ENCODE measurements around the gene NUCB1. TPM values are rescaled to one million over a fixed set of nuclear protein-coding genes. Genes with fewer than 3 reads are reported as not detected.

NUCB1 gene
- total RNA-seq, 4 donors from 2014 or later: 98.5 to 211 (median 173) TPM

DNA sequence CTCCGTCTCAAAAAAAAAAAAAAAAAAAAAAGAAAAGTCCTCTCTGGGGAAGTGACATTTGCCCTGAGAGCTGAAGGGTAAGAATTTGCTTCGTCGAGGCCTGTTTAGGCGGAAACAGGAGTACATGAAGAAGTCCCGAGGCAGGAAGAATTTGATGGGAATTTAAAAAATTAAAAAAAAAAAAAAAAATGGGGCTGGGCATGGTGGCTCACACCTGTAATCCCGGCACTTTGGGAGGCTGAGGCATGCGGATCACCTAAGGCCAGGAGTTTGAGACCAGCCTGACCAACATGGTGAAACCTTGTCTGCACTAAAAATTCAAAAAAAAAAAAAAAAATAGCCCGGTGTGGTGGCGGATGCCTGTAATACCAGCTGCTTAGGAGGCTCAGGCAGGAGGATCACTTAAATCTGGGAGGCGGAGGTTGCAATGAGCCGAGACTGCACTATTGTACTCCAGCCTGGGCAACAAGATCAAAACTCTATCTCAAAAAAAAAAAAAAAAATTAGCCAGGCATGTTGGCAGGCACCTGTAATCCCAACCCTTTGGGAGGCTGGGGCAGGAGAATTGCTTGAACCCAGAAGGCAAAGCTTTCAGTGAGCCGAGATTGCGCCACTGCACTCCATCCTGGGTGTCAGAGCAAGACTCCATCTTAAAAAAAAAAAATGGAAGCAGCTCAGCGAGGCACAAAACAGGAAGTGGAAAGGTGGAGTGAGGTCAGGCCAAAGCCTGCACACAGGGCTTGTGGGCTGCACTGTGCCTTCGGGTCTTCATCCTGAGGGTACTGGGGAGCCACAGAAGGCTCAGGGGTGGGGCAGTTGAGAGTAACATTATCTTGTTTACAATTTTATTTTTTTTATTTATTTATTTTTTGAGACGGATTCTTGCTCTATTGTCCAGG is 59.5 kb downstream of the NUCB1 start:
- no peak overlapping the region for H3K4me3 ChIP-seq
- intact Hi-C loops (cut with DNase I; ENCODE audit: low total_unique reads): loop anchor here (10.0 kb wide), 2 partner anchors 65 to 315 kb away; partner anchors contain the start of genes CA11 and TULP2
- no peaks in the 10 kb centered on the region for H3K27me3 ChIP-seq
- H3K27ac ChIP-seq: no peak overlapping the region
- TF ChIP-seq, protein P1, sequence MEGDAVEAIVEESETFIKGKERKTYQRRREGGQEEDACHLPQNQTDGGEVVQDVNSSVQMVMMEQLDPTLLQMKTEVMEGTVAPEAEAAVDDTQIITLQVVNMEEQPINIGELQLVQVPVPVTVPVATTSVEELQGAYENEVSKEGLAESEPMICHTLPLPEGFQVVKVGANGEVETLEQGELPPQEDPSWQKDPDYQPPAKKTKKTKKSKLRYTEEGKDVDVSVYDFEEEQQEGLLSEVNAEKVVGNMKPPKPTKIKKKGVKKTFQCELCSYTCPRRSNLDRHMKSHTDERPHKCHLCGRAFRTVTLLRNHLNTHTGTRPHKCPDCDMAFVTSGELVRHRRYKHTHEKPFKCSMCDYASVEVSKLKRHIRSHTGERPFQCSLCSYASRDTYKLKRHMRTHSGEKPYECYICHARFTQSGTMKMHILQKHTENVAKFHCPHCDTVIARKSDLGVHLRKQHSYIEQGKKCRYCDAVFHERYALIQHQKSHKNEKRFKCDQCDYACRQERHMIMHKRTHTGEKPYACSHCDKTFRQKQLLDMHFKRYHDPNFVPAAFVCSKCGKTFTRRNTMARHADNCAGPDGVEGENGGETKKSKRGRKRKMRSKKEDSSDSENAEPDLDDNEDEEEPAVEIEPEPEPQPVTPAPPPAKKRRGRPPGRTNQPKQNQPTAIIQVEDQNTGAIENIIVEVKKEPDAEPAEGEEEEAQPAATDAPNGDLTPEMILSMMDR (IDR thresholded peaks at IDR 0.05): no peak
- TF ChIP-seq POLR2A (IDR thresholded peaks at IDR 0.05): no peak
- H3K9me3 ChIP-seq: no peaks in the 10 kb centered on the region
- H3K4me1 ChIP-seq: peaks cover 0 to 16% of the 10 kb centered on the region in 2 donors
- DNase-seq: no peak
- no peaks in the 10 kb centered on the region for H3K36me3 ChIP-seq

DNA sequence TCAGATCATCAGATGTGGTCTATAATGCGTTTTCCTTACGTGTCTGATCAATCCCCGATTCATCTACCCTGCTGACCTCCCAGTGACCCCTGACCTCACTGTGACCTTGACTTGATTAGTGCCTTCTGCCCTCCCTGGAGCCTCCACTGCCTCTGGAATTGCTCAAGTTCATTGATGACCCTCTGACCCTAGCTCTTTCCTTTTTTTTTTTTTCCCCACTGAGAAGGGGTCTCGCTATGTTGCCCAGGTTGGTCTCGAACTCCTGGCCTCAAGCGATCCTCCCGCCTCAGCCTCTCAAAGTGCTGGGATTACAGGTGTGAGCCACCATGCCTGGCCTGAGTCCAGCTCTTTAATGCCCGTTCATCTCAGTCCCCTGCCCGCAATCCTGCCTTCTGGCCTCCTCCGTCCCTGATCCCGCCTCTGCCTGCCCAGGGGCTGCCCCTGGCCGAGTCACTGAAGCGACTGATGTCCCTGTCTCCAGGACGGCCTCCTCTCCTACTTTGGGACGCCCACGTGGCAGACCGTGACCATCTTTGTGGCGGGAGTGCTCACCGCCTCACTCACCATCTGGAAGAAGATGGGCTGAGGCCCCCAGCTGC is 61.0 kb downstream of the NUCB1 start:
- H3K9me3 ChIP-seq: no peaks in the 10 kb centered on the region
- H3K27ac ChIP-seq: peak overlapping the region in 1 of 2 donors; percentile 99
- no peak overlapping the region for H3K4me3 ChIP-seq
- TF ChIP-seq, protein P1 (IDR thresholded peaks at IDR 0.05): no peak
- TF ChIP-seq POLR2A (IDR thresholded peaks at IDR 0.05): no peak
- no peaks in the 10 kb centered on the region for H3K36me3 ChIP-seq
- DNase-seq: peak in 1 of 2 donors; percentile 33
- H3K27me3 ChIP-seq: no peaks in the 10 kb centered on the region
- intact Hi-C loops (cut with DNase I; ENCODE audit: low total_unique reads): loop anchor here (10.0 kb wide), 1 partner anchor 66 kb away; the partner anchor contains the start of gene TULP2
- H3K4me1 ChIP-seq: peaks cover 0 to 12% of the 10 kb centered on the region in 2 donors

DNA sequence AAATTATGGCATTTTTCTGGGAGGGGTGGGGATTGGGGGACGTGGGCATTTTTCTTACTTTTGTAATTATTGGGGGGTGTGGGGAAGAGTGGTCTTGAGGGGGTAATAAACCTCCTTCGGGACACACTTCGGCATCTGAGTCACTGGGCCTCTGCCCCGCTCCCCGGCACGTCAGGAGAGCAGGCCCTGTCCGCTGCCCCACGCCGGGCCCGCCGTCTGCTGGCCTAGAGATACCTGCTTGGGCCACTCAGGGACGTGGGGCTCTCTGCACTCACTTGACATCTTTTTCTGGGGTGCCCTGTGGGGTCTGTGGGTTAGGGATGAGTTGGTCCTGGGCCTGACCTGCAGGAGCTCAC is 61.5 kb downstream of the NUCB1 start:
- intact Hi-C loops (cut with DNase I; ENCODE audit: low total_unique reads): loop anchor here (10.0 kb wide), 1 partner anchor 67 kb away; the partner anchor contains the start of gene TULP2
- TF ChIP-seq, protein P1 (IDR thresholded peaks at IDR 0.05): no peak
- no peak for TF ChIP-seq POLR2A (IDR thresholded peaks at IDR 0.05)
- Histone ChIP-seq H3K4me3 (no peak overlapping the region), H3K27ac (peak overlapping the region; percentile 97 to 99), H3K36me3 (no peaks in the 10 kb centered on the region), H3K4me1 (peaks cover 0 to 16% of the 10 kb centered on the region in 2 donors), H3K9me3 (no peaks in the 10 kb centered on the region), H3K27me3 (no peaks in the 10 kb centered on the region)
- no peak for DNase-seq

DNA sequence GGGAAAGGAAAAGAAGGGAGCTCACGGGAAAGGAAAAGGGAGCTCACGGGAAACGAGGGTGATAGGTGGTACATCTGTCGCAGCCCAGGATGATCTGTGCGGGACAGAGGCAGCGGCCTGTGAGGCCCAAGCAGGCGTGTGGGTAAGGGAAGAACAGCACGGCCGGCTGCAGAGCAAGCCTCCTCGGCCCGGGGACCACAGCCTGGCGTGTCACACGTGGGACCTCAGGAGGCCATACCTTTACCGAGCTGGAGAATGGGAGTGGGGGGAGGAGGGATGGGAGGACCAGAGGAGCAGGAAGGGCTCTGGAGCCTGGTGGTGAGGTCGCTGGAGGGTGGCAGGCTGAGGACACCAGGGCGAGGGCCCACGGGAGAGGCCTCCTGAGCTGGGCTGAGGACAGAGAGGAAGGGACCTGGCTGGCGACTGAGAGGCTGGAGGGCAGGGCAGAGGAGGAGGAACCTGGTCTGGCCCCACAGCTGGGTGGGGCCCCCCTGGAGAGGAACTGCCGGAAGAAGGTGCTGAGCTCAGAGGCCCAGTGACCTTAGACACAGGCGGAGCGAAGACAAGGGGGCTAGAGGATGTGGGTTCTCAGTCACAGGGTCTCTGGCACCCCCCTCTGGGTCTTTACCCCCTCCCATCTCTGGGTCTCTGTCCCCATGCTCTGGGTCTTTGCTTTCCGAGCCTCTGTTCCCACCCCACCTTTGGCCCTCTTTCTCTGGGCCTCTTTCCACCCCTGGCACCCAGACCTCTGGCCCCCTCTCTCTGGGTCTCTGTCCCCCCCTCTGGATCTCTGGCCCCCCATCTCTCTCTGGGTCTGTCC is 62.1 kb downstream of the NUCB1 start:
- DNase-seq: no peak
- TF ChIP-seq POLR2A (IDR thresholded peaks at IDR 0.05): no peak
- TF ChIP-seq, protein P1 (IDR thresholded peaks at IDR 0.05): no peak
- intact Hi-C loops (cut with DNase I; ENCODE audit: low total_unique reads): loop anchor here (10.0 kb wide), 1 partner anchor 67 kb away; the partner anchor contains the start of gene TULP2
- Histone ChIP-seq H3K27me3 (no peaks in the 10 kb centered on the region), H3K4me1 (peaks cover 0 to 22% of the 10 kb centered on the region in 2 donors), H3K36me3 (no peaks in the 10 kb centered on the region), H3K9me3 (no peaks in the 10 kb centered on the region), H3K4me3 (no peak overlapping the region), H3K27ac (peak overlapping the region; percentile 97 to 99)

Data from uterus (tissue), 4 donors.